H9 (cell line): ENCODE data around the gene PERCC1. TPM values are rescaled to one million over a fixed set of nuclear protein-coding genes. Genes with fewer than 3 reads are reported as not detected.

Source experiments
- DNase-seq: peaks from one replicate; pipeline ENCODE4 v3.0.0-alpha.2; 2017
- H2AFZ ChIP-seq: one replicate; pipeline ENCODE4 v1.6.1; 2013; ENCODE audit warnings: mild to moderate bottlenecking, low read length, control low read depth, moderate library complexity
- H2AK5ac ChIP-seq: 2 replicates; pipeline ENCODE4 v1.6.1; 2013; ENCODE audit warnings: low read length, control low read depth, mixed read lengths; ENCODE audit not compliant: insufficient read length
- H2BK120ac ChIP-seq: one replicate; pipeline ENCODE4 v1.6.1; 2013; ENCODE audit warnings: low read depth, mild to moderate bottlenecking, low read length, control low read depth, inconsistent platforms; ENCODE audit not compliant: poor library complexity, severe bottlenecking
- H2BK12ac ChIP-seq: 2 replicates; pipeline ENCODE4 v1.6.1; 2013; ENCODE audit warnings: low read length, control low read depth, mixed read lengths, low read depth; ENCODE audit not compliant: insufficient read length
- H2BK15ac ChIP-seq: 2 replicates; pipeline ENCODE4 v1.6.1; 2013; ENCODE audit warnings: low read depth, low read length, control low read depth
- H2BK20ac ChIP-seq: one replicate; pipeline ENCODE4 v1.6.1; 2013; ENCODE audit warnings: low read depth, mild to moderate bottlenecking, low read length, control low read depth, inconsistent platforms; ENCODE audit not compliant: poor library complexity, severe bottlenecking
- H2BK5ac ChIP-seq: 2 replicates; pipeline ENCODE4 v1.6.1; 2013; ENCODE audit warnings: low read length, control low read depth, mixed read lengths; ENCODE audit not compliant: insufficient read length
- H3K14ac ChIP-seq: 2 replicates; pipeline ENCODE4 v1.6.1; 2013; ENCODE audit warnings: low read length, control low read depth; ENCODE audit not compliant: insufficient read depth
- H3K18ac ChIP-seq: 2 replicates; pipeline ENCODE4 v1.6.1; 2013; ENCODE audit warnings: low read depth, mild to moderate bottlenecking, mixed read lengths, low read length, control low read depth; ENCODE audit not compliant: insufficient read length
- H3K23ac ChIP-seq: 2 replicates; pipeline ENCODE4 v1.6.1; 2013; ENCODE audit warnings: low read length, control low read depth, mixed read lengths, low read depth; ENCODE audit not compliant: insufficient read length
- H3K23me2 ChIP-seq: 2 replicates; pipeline ENCODE4 v1.6.1; 2013; ENCODE audit warnings: low read depth, mild to moderate bottlenecking, mixed read lengths, low read length, control low read depth; ENCODE audit not compliant: insufficient read length, poor library complexity, severe bottlenecking
- H3K27ac ChIP-seq: 2 replicates; pipeline ENCODE4 v1.5.1; 2013; ENCODE audit warnings: low read length, control low read depth, mixed read lengths, low read depth; ENCODE audit not compliant: insufficient read length
- H3K27me3 ChIP-seq: 2 replicates; pipeline ENCODE4 v1.6.1; 2013; ENCODE audit warnings: low read length, control low read depth, inconsistent platforms; ENCODE audit not compliant: insufficient read depth
- H3K4ac ChIP-seq: 2 replicates; pipeline ENCODE4 v1.6.1; 2013; ENCODE audit warnings: low read depth, mild to moderate bottlenecking, control low read depth, inconsistent platforms, low read length, moderate library complexity
- H3K4me1 ChIP-seq: 2 replicates; pipeline ENCODE4 v1.6.1; 2013; ENCODE audit warnings: low read length, control low read depth, inconsistent platforms; ENCODE audit not compliant: insufficient read depth
- H3K4me2 ChIP-seq: 2 replicates; pipeline ENCODE4 v1.6.1; 2013; ENCODE audit warnings: low read length, control low read depth, mixed read lengths; ENCODE audit not compliant: insufficient read length, insufficient read depth
- H3K56ac ChIP-seq: 2 replicates; pipeline ENCODE4 v1.6.1; 2013; ENCODE audit warnings: low read depth, mild to moderate bottlenecking, mixed read lengths, low read length, control low read depth; ENCODE audit not compliant: insufficient read length
- H3K79me1 ChIP-seq: 2 replicates; pipeline ENCODE4 v1.6.1; 2013; ENCODE audit warnings: low read depth, mild to moderate bottlenecking, moderate library complexity, low read length, control low read depth, inconsistent platforms; ENCODE audit not compliant: insufficient read depth, poor library complexity, severe bottlenecking
- H3K79me2 ChIP-seq: 2 replicates; pipeline ENCODE4 v1.6.1; 2013; ENCODE audit warnings: low read length, control low read depth, inconsistent platforms; ENCODE audit not compliant: insufficient read depth
- H3K9ac ChIP-seq: 2 replicates; pipeline ENCODE4 v1.6.1; 2013; ENCODE audit warnings: low read length, control low read depth, mixed read lengths; ENCODE audit not compliant: insufficient read length; ENCODE audit errors: extremely low read depth
- H3K9me3 ChIP-seq: one replicate; pipeline ENCODE4 v1.6.1; 2013; ENCODE audit warnings: low read depth, low read length, inconsistent platforms; ENCODE audit not compliant: control insufficient read depth
- H3T11ph ChIP-seq: one replicate; pipeline ENCODE4 v1.6.1; 2013; ENCODE audit warnings: mild to moderate bottlenecking, low read length, control low read depth, inconsistent platforms
- H4K20me1 ChIP-seq: one replicate; pipeline ENCODE4 v1.6.1; 2013; ENCODE audit not compliant: control insufficient read depth, insufficient read length, insufficient read depth
- H4K5ac ChIP-seq: 2 replicates; pipeline ENCODE4 v1.6.1; 2013; ENCODE audit warnings: low read depth, mild to moderate bottlenecking, mixed read lengths, low read length, control low read depth; ENCODE audit not compliant: insufficient read length
- H4K8ac ChIP-seq: replicated peaks from 2 replicates; pipeline ENCODE4 v1.6.1; 2013; ENCODE audit warnings: low read length, control low read depth, mixed read lengths, low read depth; ENCODE audit not compliant: insufficient read length
- H4K91ac ChIP-seq: 2 replicates; pipeline ENCODE4 v1.6.1; 2013; ENCODE audit warnings: low read depth, mild to moderate bottlenecking, moderate library complexity, mixed read lengths, low read length, control low read depth; ENCODE audit not compliant: insufficient read length
- H3K27ac Mint-ChIP-seq, 3 experiments: 2 replicates in 2 of 3; 3 replicates in 1 of 3; pipeline ENCODE4 v1.8.0; 2020 to 2021; ENCODE audit warnings: mixed read lengths in 3 of 3, mild to moderate bottlenecking in 1 of 3, moderate library complexity in 1 of 3
- H3K27me3 Mint-ChIP-seq: 2 replicates; pipeline ENCODE4 v1.8.0; 2021; ENCODE audit warnings: low read depth, mild to moderate bottlenecking, moderate library complexity, mixed read lengths
- H3K36me3 Mint-ChIP-seq, 3 experiments: 2 replicates in 2 of 3; 3 replicates in 1 of 3; pipeline ENCODE4 v1.8.0; 2020 to 2021; ENCODE audit warnings: low read depth in 3 of 3, mixed read lengths in 3 of 3; ENCODE audit not compliant: insufficient read depth in 1 of 3
- H3K4me1 Mint-ChIP-seq, 2 experiments: 2 replicates each; pipeline ENCODE4 v1.8.0; 2020; ENCODE audit warnings: mixed read lengths in 2 of 2
- H3K4me3 Mint-ChIP-seq, 2 experiments: 2 replicates in 1 of 2; 3 replicates in 1 of 2; pipeline ENCODE4 v1.8.0; 2020 to 2021; ENCODE audit warnings: mild to moderate bottlenecking in 2 of 2, mixed read lengths in 2 of 2, moderate library complexity in 1 of 2
- H3K9me3 Mint-ChIP-seq, 2 experiments: 2 replicates in 1 of 2; 3 replicates in 1 of 2; pipeline ENCODE4 v1.8.0; 2020; ENCODE audit warnings: mild to moderate bottlenecking in 2 of 2, mixed read lengths in 2 of 2, moderate library complexity in 1 of 2
- WGBS: extraction: QIAGEN DNeasy Blood & Tissue Kit; methylation state at CpG from one replicate; pipeline ENCODE4 v1.1.7; 2013; ENCODE audit warnings: missing lambda C conversion rate, low lambda C conversion rate, mixed read lengths; ENCODE audit not compliant: insufficient read length; ENCODE audit errors: extremely low coverage; 5-methylcytosine and 5-hydroxymethylcytosine counted together
- total RNA-seq: library from RNA; stranded (reverse); gene quantifications from 2 replicates; pipeline ENCODE4 v1.2.1, GENCODE V29; 2021
- TF ChIP-seq, protein P1 (sequence below): fragments of 200-600 bp; sonication (generic); conservative IDR thresholded peaks from 3 replicates; pipeline ENCODE4 v1.8.0; 2021; ENCODE audit warnings: antibody characterized with exemption, mild to moderate bottlenecking

PERCC1 gene
- total RNA-seq, 1 experiment from 2014 or later: not detected

DNA sequence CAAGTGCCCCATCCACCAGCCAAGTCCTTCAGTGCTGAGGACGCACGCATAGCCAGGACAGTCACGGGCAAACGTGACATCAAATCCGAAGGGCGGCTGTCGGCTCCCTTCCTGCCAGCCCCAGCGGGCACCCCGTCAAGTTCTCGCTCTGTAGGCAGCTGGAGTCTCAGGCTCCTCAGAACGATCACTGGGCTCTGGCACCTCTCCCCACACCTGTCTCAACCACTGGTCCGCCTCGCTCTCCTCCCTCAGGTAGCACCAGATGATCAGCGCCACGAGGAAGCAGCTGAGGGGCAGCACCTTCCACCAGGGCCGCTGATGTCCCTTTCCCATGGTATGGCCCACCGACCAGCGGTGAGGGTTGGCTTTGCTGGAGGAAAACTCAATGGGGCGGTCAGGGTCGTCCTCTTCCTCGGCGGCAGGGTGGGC, 10.8 kb upstream of the PERCC1 start:
- no peak overlapping the region for H2BK5ac ChIP-seq
- H3T11ph ChIP-seq: no peak overlapping the region
- Mint-ChIP-seq H3K36me3 (peaks cover 0 to 6% (median 3%) of the 10 kb centered on the region in 3 experiments; a peak in 5 of 7 replicates), H3K4me1 (peaks cover 3 to 13% of the 10 kb centered on the region in 2 experiments; a peak in 3 of 4 replicates), H3K27me3 (no peaks in the 10 kb centered on the region), H3K9me3 (peaks cover 6 to 10% of the 10 kb centered on the region in 2 experiments; a peak in 4 of 5 replicates), H3K4me3 (peak overlapping the region; percentile 88 to 95), H3K27ac (peak overlapping the region in 2 of 3 experiments; percentile 86 to 96; a peak in 4 of 7 replicates)
- peak overlapping the region; percentile 81 for H3K4me2 ChIP-seq
- H3K27me3 ChIP-seq: no peaks in the 10 kb centered on the region
- H2AK5ac ChIP-seq: no peak overlapping the region
- no peak overlapping the region for H2BK120ac ChIP-seq
- peak overlapping the region; percentile 34 for H3K18ac ChIP-seq
- no peak overlapping the region for H3K23ac ChIP-seq
- no peaks in the 10 kb centered on the region for H3K4me1 ChIP-seq
- no peak overlapping the region for H3K56ac ChIP-seq
- H2BK15ac ChIP-seq: no peak overlapping the region
- TF ChIP-seq, protein P1, sequence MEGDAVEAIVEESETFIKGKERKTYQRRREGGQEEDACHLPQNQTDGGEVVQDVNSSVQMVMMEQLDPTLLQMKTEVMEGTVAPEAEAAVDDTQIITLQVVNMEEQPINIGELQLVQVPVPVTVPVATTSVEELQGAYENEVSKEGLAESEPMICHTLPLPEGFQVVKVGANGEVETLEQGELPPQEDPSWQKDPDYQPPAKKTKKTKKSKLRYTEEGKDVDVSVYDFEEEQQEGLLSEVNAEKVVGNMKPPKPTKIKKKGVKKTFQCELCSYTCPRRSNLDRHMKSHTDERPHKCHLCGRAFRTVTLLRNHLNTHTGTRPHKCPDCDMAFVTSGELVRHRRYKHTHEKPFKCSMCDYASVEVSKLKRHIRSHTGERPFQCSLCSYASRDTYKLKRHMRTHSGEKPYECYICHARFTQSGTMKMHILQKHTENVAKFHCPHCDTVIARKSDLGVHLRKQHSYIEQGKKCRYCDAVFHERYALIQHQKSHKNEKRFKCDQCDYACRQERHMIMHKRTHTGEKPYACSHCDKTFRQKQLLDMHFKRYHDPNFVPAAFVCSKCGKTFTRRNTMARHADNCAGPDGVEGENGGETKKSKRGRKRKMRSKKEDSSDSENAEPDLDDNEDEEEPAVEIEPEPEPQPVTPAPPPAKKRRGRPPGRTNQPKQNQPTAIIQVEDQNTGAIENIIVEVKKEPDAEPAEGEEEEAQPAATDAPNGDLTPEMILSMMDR: no peak
- H2BK12ac ChIP-seq: no peak overlapping the region
- H2AFZ ChIP-seq: no peak overlapping the region
- peaks cover 13% of the 10 kb centered on the region for H3K23me2 ChIP-seq
- WGBS: no CpG with 5 or more reads among the region's 22 CpGs
- H3K79me1 ChIP-seq: no peaks in the 10 kb centered on the region
- no peaks in the 10 kb centered on the region for H4K20me1 ChIP-seq
- H4K5ac ChIP-seq: no peak overlapping the region
- no peak overlapping the region for H2BK20ac ChIP-seq
- peak overlapping the region; percentile 89 for H3K9ac ChIP-seq
- H3K4ac ChIP-seq: no peak overlapping the region
- no peak overlapping the region for H3K27ac ChIP-seq
- DNase-seq: no peak
- H3K79me2 ChIP-seq: peaks cover 9% of the 10 kb centered on the region; the same call in 1 of the 2 replicates
- H4K8ac ChIP-seq: no peak overlapping the region
- H4K91ac ChIP-seq: no peak overlapping the region
- H3K9me3 ChIP-seq: no peaks in the 10 kb centered on the region
- H3K14ac ChIP-seq: peak overlapping the region; percentile 40
